Heart left ventricle (tissue), 13 donors: ENCODE measurements around the gene FEZ2.

Experiments
- POLR2A ChIP-seq, 2 donors: fragments of 450-650 bp; IDR thresholded peaks; one replicate each; pipeline ENCODE4 v1.6.1; 2017; ENCODE audit warnings: antibody characterized with exemption in 2 of 2, mild to moderate bottlenecking in 2 of 2, moderate library complexity in 2 of 2
- TF ChIP-seq, protein P1 (sequence below), 12 donors: fragments of 200-600 bp; sonication (generic) in 4 of 12; IDR thresholded peaks; one replicate each; pipeline versions ENCODE4 v1.5.0 to v1.8.0; 2018 to 2022; ENCODE audit warnings: antibody characterized with exemption in 12 of 12, mild to moderate bottlenecking in 5 of 12
- donor health status: ischemic (EF 13 %, LVEDD 7.1; RV severe dilation, severe dysfunction).
- donor health status: DM: no; HTN: yes; CAD: no.
- donor health status: DM: no; HTN: no; CAD: no.
- donor health status: ischemic (EF 25% LVEDD 6.9; RV normal size, moderate dysfunction).
- donor health status: ischemic (EF 25% LVEDD 5.7; RV mildly dilated, moderate dysfunction).
- donor health status: ischemic (EF 35%, LVEDD 5.7; RV mildly dilated, moderate dysfunction).
- donor health status: nonischemic (EF 11% LVEDD 7.7; RV severe dilation, severe dysfunction).
- donor health status: DM: yes; HTN: yes; CAD: no.
- donor health status: PGD.
- donor health status: ischemic (EF 29% LVEDD 5.4; RV normal size, mild dysfunction).
- donor health status: nonischemic (EF 23%, LVEDD 6.1; RV moderate dilation, normal function).

DNA sequence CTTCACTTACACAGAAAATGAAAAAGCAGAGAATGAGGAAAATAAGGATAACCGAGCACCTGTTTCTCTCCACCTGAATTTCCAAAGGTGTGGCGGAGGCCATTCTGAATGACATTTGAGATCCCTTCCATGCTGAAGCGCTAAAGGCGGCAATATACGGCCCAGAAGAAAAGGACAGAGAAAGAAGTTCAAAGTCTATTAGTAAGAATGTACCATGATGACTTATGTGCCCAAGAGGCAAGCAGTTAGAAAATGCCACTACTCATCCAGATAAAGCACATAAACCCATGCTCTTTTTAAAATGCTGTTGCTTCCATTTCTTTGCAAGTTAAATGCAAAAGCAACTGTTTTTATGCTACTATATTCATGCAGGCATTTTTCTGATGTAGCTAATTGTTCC is 37.2 kb downstream of the FEZ2 start:
- TF ChIP-seq POLR2A (IDR thresholded peaks at IDR 0.05) = no peak
- TF ChIP-seq, protein P1, sequence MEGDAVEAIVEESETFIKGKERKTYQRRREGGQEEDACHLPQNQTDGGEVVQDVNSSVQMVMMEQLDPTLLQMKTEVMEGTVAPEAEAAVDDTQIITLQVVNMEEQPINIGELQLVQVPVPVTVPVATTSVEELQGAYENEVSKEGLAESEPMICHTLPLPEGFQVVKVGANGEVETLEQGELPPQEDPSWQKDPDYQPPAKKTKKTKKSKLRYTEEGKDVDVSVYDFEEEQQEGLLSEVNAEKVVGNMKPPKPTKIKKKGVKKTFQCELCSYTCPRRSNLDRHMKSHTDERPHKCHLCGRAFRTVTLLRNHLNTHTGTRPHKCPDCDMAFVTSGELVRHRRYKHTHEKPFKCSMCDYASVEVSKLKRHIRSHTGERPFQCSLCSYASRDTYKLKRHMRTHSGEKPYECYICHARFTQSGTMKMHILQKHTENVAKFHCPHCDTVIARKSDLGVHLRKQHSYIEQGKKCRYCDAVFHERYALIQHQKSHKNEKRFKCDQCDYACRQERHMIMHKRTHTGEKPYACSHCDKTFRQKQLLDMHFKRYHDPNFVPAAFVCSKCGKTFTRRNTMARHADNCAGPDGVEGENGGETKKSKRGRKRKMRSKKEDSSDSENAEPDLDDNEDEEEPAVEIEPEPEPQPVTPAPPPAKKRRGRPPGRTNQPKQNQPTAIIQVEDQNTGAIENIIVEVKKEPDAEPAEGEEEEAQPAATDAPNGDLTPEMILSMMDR (IDR thresholded peaks at IDR 0.05) = no peak
